Smooth muscle cell (in vitro differentiated cells): ENCODE measurements around the gene LBHD2. TPM values are rescaled to one million over a fixed set of nuclear protein-coding genes. Genes with fewer than 3 reads are reported as not detected.

ENCODE experiments used
- DNase-seq: peaks from one replicate; lab custom pipeline; 2025; ENCODE audit not compliant: unreplicated experiment; lab: John Stamatoyannopoulos, UW
- H2AFZ ChIP-seq: fragments of 200-600 bp; sonication (generic); 2 replicates; pipeline ENCODE4 v1.6.0; 2016; ENCODE audit warnings: antibody characterized with exemption, low read depth, mild to moderate bottlenecking
- H3F3A ChIP-seq: fragments of 200-600 bp; sonication (generic); 2 replicates; pipeline ENCODE4 v1.6.0; 2017; ENCODE audit warnings: antibody characterized with exemption, low read depth
- H3K27ac ChIP-seq: fragments of 200-600 bp; sonication (generic); 2 replicates; pipeline ENCODE4 v1.5.1; 2016; ENCODE audit warnings: low read depth, mild to moderate bottlenecking
- H3K27me3 ChIP-seq: fragments of 200-600 bp; sonication (generic); 2 replicates; pipeline ENCODE4 v1.6.1; 2016; ENCODE audit warnings: low read depth, mild to moderate bottlenecking
- H3K36me3 ChIP-seq: fragments of 200-600 bp; sonication (generic); 2 replicates; pipeline ENCODE4 v1.5.1; 2016; ENCODE audit warnings: low read depth
- H3K4me1 ChIP-seq: fragments of 200-600 bp; sonication (generic); 2 replicates; pipeline ENCODE4 v1.5.1; 2016; ENCODE audit warnings: low read depth
- H3K4me2 ChIP-seq: fragments of 200-600 bp; sonication (generic); 2 replicates; pipeline ENCODE4 v1.6.0; 2016; ENCODE audit warnings: mild to moderate bottlenecking
- H3K4me3 ChIP-seq: fragments of 200-600 bp; sonication (generic); 2 replicates; pipeline ENCODE4 v1.5.1; 2016; ENCODE audit warnings: mild to moderate bottlenecking
- H3K79me2 ChIP-seq: fragments of 200-600 bp; sonication (generic); 2 replicates; pipeline ENCODE4 v1.6.0; 2016; ENCODE audit warnings: low read depth, mild to moderate bottlenecking
- H3K9ac ChIP-seq: fragments of 200-600 bp; sonication (generic); 2 replicates; pipeline ENCODE4 v1.6.0; 2016; ENCODE audit warnings: low read depth
- H3K9me3 ChIP-seq: fragments of 200-600 bp; sonication (generic); replicated peaks from 2 replicates; pipeline ENCODE4 v1.5.1; 2016; ENCODE audit warnings: low read depth
- H4K20me1 ChIP-seq: fragments of 200-600 bp; sonication (generic); 2 replicates; pipeline ENCODE4 v1.6.0; 2016; ENCODE audit warnings: low read depth
- CTCF ChIP-seq: fragments of 200-600 bp; sonication (generic); IDR thresholded peaks from 2 replicates; pipeline ENCODE4 v1.5.1; 2017; ENCODE audit warnings: borderline replicate concordance, mild to moderate bottlenecking, antibody characterized with exemption; ENCODE audit not compliant: insufficient read depth, poor library complexity, severe bottlenecking
- WGBS: methylation state at CpG from one replicate; pipeline ENCODE4 v1.1.7; 2016; ENCODE audit warnings: low lambda C conversion rate; 5-methylcytosine and 5-hydroxymethylcytosine counted together
- polyA plus RNA-seq: library from polyadenylated mRNA; unstranded; fragments of >200 nt; fragmentation: Nextera tagmentation; extraction: Ambion mirVana; gene quantifications from 2 replicates; pipeline ENCODE4 v1.2.1, GENCODE V29; 2016
- total RNA-seq: library from RNA; depleted of rRNA; stranded (reverse); fragments of >200 nt; gene quantifications from 2 replicates; pipeline ENCODE4 v1.2.3, GENCODE V29; 2014

The LBHD2 gene
- total and polyA plus RNA-seq, 2 experiments from 2014 or later = not detected

GRCh38 chr14:103072595-103073366 is 11.2 kb upstream of the LBHD2 start:
- H3K4me2 ChIP-seq = no peak overlapping the region
- no peak overlapping the region for H3K27ac ChIP-seq
- H3K4me3 ChIP-seq = no peak overlapping the region
- 84% methylated on average over 20 of the region's 21 CpGs for WGBS
- no peak for TF ChIP-seq CTCF
- no peaks in the 10 kb centered on the region for H3K79me2 ChIP-seq
- no peak for DNase-seq
- peaks cover 5% of the 10 kb centered on the region for H3K4me1 ChIP-seq
- H2AFZ ChIP-seq = no peak overlapping the region
- H3F3A ChIP-seq = peaks cover 8% of the 10 kb centered on the region
- H4K20me1 ChIP-seq = no peaks in the 10 kb centered on the region
- H3K27me3 ChIP-seq = no peaks in the 10 kb centered on the region
- no peaks in the 10 kb centered on the region for H3K36me3 ChIP-seq
- no peak overlapping the region for H3K9ac ChIP-seq
- no peaks in the 10 kb centered on the region for H3K9me3 ChIP-seq

GRCh38 chr14:103073367-103073875 is 10.6 kb upstream of the LBHD2 start:
- Histone ChIP-seq H3K4me2 (no peak overlapping the region), H3K27me3 (no peaks in the 10 kb centered on the region), H3F3A (peaks cover 8% of the 10 kb centered on the region), H3K9ac (no peak overlapping the region), H3K4me3 (no peak overlapping the region), H3K4me1 (peaks cover 5% of the 10 kb centered on the region), H2AFZ (no peak overlapping the region), H3K9me3 (no peaks in the 10 kb centered on the region), H3K36me3 (no peaks in the 10 kb centered on the region), H3K27ac (no peak overlapping the region), H3K79me2 (no peaks in the 10 kb centered on the region), H4K20me1 (no peaks in the 10 kb centered on the region)
- TF ChIP-seq CTCF = no peak
- WGBS = 95% methylated on average over 14 of the region's 14 CpGs
- DNase-seq = no peak

GRCh38 chr14:103073876-103074728 is 9.9 kb upstream of the LBHD2 start:
- Histone ChIP-seq H3K36me3 (no peaks in the 10 kb centered on the region), H3K79me2 (no peaks in the 10 kb centered on the region), H3K9ac (no peak overlapping the region), H2AFZ (no peak overlapping the region), H3F3A (peaks cover 8% of the 10 kb centered on the region), H3K4me2 (no peak overlapping the region), H3K9me3 (no peaks in the 10 kb centered on the region), H4K20me1 (no peaks in the 10 kb centered on the region), H3K4me1 (peaks cover 5% of the 10 kb centered on the region), H3K27ac (no peak overlapping the region), H3K27me3 (no peaks in the 10 kb centered on the region), H3K4me3 (no peak overlapping the region)
- WGBS = 70% methylated on average over 21 of the region's 21 CpGs
- no peak for DNase-seq
- no peak for TF ChIP-seq CTCF
